Measurements from ENCODE around the gene EPHA1.
"Not testable (repeated sequence)": the region's sequence is repeated elsewhere in the genome, so short reads cannot be mapped to it uniquely, and the experiment has no call there.

The EPHA1 gene

DNA sequence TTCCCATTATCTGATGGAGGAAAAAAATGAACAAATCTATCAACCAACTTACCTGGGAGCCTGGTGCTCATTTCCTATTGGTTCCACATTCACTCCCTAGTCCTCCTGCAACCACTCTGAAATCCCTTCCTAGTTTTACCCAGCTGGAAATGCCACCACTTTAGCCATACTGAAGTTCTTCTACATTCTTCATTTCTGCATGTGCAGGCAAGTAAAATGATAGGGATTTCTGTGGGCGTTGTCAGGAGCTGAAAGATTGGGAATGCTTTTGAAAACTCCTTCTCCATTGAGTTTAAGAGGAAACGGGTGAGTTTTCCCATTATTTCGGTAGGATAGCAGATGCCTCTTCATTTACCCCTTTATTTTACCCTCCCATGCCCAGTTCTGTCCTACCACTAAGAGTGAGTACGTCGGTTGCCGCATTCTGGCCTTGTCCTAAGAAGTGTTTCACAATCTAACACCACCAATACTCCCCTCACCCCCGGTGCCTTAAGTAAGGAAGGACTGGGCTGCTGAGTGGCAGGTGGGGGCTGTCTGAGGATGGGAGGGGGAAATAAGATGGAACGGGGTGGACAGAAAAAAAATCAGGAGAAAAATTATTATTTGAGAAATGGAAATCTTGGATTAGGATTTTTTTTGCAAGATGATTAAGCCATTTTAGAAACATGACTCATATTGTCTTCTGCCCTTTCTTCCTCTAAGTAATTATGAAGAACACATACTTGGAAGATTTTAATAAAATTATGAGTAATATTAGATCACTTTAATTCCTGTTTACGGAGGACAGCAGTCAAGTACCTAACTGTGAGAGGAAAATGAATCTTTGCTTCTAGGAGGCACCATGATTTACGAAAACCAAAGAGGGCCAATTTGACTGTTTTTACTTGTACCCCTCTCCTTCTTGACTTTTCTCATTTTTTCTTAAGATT, 21.4 kb upstream of the EPHA1 start:
- Histone ChIP-seq H3K9ac (ENCODE audit: low read length) (no peak overlapping the region), H3K9me3 (ENCODE audit: low read length) (no peaks in the 10 kb centered on the region), H3K27ac (ENCODE audit: low read depth, low read length) (no peak overlapping the region), H3K4me3 (ENCODE audit: low read depth in 1 of 2, low read length in 2 of 2) (no peak overlapping the region), H3K4me1 (ENCODE audit: insufficient read depth, low read length) (no peaks in the 10 kb centered on the region), H3K36me3 (ENCODE audit: insufficient read depth, low read length) (no peaks in the 10 kb centered on the region), H3K27me3 (ENCODE audit: control insufficient read depth in 1 of 2, insufficient read depth in 2 of 2, low read length in 2 of 2) (no peaks in the 10 kb centered on the region)

DNA sequence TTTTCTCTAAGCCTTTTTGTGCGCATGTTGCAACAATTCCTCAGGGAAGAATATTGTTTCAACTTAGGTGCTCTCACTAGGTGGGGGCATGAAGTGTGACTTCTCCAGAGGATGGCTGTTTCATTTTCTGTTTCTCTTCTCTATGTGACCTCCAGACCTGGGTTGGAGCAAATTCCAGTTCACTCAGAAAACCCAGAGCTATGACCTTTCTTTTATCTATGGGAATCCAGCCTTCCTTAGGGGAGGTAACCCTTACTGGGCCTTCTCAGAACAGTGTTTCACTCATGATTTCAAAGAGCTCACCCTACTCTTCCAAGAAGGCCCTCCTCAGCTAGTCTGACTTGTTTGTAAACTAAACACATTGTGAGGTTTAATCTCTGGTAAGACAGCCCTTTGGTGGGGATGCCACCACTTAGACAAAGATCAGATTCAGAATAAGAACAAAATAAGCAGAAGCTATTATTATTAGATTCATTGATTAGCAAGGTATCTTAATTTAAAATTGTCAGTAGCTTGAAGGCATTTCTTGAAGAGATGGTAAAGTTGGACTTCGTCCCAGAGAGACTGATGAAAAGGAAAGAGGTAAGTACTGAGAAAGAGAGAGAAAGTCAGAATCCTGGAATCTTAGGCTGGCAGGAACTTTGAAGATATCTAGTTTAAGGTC, 18.0 kb upstream of the EPHA1 start:
- H3K27me3 ChIP-seq (ENCODE audit: control insufficient read depth in 1 of 2, insufficient read depth in 2 of 2, low read length in 2 of 2) = no peaks in the 10 kb centered on the region

DNA sequence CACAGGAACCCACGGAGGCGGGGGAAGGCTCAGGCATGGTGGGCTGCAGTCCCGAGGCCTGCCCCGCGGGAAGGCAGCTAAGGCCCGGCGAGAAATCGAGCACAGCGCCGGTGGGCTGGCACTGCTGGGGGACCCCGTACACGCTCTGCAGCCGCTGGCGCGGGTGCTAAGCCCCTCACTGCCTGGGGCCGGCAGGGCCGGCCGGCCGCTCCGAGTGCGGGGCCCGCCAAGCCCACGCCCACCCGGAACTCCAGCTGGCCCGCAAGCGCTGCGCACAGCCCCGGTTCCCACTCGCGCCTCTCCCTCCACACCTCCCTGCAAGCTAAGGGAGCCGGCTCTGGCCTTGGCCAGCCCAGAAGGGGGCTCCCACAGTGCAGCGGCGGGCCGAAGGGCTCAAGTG, 15.8 kb upstream of the EPHA1 start:
- H3K4me3 ChIP-seq (ENCODE audit: low read depth in 1 of 2, low read length in 2 of 2); H3K27ac ChIP-seq (ENCODE audit: low read depth, low read length); H3K36me3 ChIP-seq (ENCODE audit: insufficient read depth, low read length); H3K4me1 ChIP-seq (ENCODE audit: insufficient read depth, low read length); H3K9me3 ChIP-seq (ENCODE audit: low read length); H3K27me3 ChIP-seq (ENCODE audit: control insufficient read depth in 1 of 2, insufficient read depth in 2 of 2, low read length in 2 of 2); H3K9ac ChIP-seq (ENCODE audit: low read length): not testable (repeated sequence)

More for the DNA sequence above, 18.0 kb upstream of the EPHA1 start:
- no peak overlapping the region for H3K27ac ChIP-seq (ENCODE audit: low read depth, low read length)
- H3K4me3 ChIP-seq (ENCODE audit: low read depth in 1 of 2, low read length in 2 of 2) = no peak overlapping the region
- no peaks in the 10 kb centered on the region for H3K36me3 ChIP-seq (ENCODE audit: insufficient read depth, low read length)
- H3K9ac ChIP-seq (ENCODE audit: low read length) = no peak overlapping the region
- H3K9me3 ChIP-seq (ENCODE audit: low read length) = no peaks in the 10 kb centered on the region
- no peaks in the 10 kb centered on the region for H3K4me1 ChIP-seq (ENCODE audit: insufficient read depth, low read length)

DNA sequence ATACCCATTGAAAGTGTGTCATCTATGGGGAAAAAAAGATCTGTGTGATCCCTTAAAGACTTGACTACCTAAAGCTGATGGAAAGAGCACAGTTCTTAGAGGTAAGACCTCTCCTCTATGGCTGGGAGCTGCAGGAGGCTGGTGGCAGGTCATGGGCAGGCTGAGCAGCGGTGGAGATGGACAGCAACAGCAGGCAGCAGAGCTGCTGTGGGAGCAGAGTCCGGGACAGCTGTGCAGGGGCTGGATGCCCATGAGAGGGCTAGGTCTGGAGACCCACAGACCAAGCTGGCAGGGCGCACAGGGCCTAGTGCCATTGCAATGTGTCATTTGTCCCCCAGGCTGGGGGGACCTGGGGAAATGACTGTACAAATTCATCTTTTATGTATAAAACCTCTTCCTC, 13.4 kb upstream of the EPHA1 start:
- Histone ChIP-seq H3K4me3 (ENCODE audit: low read depth in 1 of 2, low read length in 2 of 2) (no peak overlapping the region), H3K27ac (ENCODE audit: low read depth, low read length) (no peak overlapping the region), H3K27me3 (ENCODE audit: control insufficient read depth in 1 of 2, insufficient read depth in 2 of 2, low read length in 2 of 2) (no peaks in the 10 kb centered on the region), H3K36me3 (ENCODE audit: insufficient read depth, low read length) (no peaks in the 10 kb centered on the region), H3K4me1 (ENCODE audit: insufficient read depth, low read length) (no peaks in the 10 kb centered on the region), H3K9me3 (ENCODE audit: low read length) (no peaks in the 10 kb centered on the region), H3K9ac (ENCODE audit: low read length) (no peak overlapping the region)

DNA sequence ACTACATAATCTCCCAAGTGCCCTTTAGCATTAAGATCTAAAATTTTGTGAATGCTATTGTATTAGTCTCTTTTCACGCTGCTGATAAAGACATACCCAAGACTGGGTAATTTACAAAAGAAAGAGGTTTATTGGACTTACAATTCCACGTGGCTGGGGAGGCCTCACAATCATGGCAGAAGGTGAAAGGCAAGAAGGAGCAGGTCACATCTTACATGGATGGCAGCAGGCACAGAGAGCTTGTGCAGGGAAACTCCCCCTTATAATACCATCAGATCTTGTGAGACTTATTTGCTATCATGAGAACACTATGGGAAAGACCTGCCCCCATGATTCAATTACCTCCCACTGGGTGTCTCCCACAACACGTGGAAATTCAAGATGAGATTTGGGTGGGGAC, 12.0 kb upstream of the EPHA1 start:
- not testable (repeated sequence) for H3K4me3 ChIP-seq (ENCODE audit: low read depth in 1 of 2, low read length in 2 of 2); H3K9ac ChIP-seq (ENCODE audit: low read length); H3K4me1 ChIP-seq (ENCODE audit: insufficient read depth, low read length); H3K36me3 ChIP-seq (ENCODE audit: insufficient read depth, low read length); H3K27ac ChIP-seq (ENCODE audit: low read depth, low read length); H3K27me3 ChIP-seq (ENCODE audit: control insufficient read depth in 1 of 2, insufficient read depth in 2 of 2, low read length in 2 of 2); H3K9me3 ChIP-seq (ENCODE audit: low read length)

DNA sequence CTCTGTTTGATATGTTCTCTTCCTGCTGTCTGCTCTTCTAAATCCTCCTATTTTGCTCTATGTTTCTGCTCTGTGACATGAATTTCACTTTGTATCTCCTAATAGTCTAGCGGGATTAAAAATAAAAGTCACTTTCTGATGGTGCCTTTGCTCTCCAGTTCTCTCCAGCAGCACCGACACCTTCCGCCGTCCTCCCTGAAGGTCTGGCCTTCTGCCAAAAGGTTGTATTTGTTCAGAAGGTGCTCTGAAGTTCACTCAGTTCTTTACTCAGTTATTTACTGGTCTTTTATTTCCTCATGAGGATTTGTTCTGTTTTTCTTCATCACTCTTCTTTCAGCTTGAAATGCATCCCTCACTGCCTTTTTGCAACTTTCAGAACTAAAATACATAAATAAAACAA, 11.2 kb upstream of the EPHA1 start:
- Histone ChIP-seq H3K9me3 (ENCODE audit: low read length) (no peaks in the 10 kb centered on the region), H3K36me3 (ENCODE audit: insufficient read depth, low read length) (no peaks in the 10 kb centered on the region), H3K9ac (ENCODE audit: low read length) (no peak overlapping the region), H3K4me1 (ENCODE audit: insufficient read depth, low read length) (peaks cover 8% of the 10 kb centered on the region), H3K27ac (ENCODE audit: low read depth, low read length) (no peak overlapping the region), H3K27me3 (ENCODE audit: control insufficient read depth in 1 of 2, insufficient read depth in 2 of 2, low read length in 2 of 2) (no peaks in the 10 kb centered on the region), H3K4me3 (ENCODE audit: low read depth in 1 of 2, low read length in 2 of 2) (no peak overlapping the region)

DNA sequence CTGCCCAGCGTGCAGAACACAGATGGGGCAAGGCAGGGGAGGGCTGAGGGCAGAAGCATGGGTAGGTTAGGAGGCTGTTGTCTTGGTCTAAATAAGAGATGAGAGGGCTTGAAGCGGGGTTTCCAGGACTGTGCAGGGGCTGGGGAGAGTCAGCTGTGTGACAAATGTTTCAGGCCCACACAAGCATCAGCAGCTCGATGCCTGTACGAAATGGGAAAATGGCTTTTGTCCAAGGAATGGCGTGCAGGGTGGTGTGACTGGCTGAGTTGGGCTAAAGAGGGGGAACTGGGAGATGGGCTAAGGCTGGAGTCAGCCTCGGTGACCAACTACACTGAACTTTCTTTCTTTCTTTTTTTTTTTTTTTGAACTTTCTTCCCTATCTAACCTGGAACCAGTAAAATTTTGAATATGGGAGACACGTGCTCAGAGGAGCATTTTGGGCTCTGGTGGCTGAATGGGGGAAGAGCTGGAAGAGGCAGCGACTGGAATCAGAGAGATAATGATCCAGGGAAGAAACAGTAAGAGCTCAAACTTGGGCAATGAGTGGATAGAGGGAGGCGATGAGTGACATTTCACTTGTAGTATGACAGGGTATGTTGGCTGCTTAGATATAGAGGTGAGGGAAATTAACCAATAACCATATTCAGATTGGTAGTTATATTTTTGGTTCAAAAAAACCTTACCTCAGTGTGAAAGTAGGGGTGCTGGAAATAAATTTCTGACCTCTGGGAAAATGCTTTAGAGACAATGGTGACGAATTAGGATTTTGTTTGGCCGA, 10.2 kb upstream of the EPHA1 start:
- Histone ChIP-seq H3K9me3 (ENCODE audit: low read length) (no peaks in the 10 kb centered on the region), H3K9ac (ENCODE audit: low read length) (no peak overlapping the region), H3K4me3 (ENCODE audit: low read depth in 1 of 2, low read length in 2 of 2) (no peak overlapping the region), H3K27me3 (ENCODE audit: control insufficient read depth in 1 of 2, insufficient read depth in 2 of 2, low read length in 2 of 2) (no peaks in the 10 kb centered on the region), H3K27ac (ENCODE audit: low read depth, low read length) (no peak overlapping the region), H3K36me3 (ENCODE audit: insufficient read depth, low read length) (no peaks in the 10 kb centered on the region), H3K4me1 (ENCODE audit: insufficient read depth, low read length) (peaks cover 8% of the 10 kb centered on the region)

DNA sequence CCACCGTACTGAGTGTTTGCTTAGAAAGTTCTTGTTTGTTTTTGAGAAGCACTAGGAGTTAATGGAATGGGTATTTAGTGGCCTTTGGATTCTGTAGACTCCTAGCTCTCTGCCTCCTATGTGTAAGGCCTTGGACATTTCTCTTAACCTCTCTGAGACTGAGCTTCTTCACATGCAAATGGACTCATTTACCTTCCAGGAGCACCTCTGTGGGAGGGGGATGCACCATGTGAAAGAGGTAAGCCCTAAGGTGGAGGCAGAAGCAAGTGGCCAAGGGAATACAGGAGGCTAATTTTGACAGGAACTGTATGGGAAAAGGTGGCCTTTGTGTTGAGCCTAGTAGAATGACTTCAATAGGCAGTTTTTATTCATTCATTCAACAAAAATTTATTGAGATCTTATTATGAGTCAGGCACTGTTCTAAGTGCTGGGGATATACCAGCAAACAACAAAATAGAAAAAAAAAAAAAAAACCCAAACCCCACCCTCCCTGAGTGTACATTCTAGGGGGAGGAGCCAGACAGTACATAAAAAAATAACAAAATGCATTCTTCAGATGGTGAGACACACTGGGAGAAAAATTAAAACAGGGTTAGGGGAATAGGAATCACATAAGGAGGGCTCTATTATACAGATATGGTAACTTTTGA, 9.2 kb upstream of the EPHA1 start:
- H3K27ac ChIP-seq (ENCODE audit: low read depth, low read length) = no peak overlapping the region

DNA sequence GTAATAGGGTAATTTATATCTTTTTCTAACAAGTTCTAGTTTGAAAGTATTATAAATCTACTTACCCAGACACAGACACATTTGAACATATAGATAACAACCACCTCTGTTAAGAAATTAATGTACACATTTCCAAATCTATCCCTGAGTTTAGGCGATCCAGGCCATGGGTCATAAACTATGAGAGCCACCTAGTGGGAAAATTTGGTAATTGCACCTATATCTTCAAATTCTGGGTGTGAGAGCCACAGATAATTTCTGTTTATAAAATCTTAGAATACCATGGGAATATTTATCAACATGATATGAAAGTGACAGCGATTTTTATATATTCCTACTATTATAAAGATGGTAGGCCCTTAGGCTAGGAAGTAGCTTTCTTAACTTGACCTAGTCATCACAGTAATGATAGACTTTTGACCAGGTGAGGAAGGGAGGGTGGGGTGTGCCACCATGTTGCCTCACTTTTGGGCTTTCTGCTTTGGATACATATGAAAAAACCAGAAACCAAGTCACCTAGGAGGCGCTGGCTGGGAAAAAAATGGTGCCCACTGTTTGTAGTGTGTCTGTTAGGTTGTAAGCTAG, 8.0 kb upstream of the EPHA1 start:
- Histone ChIP-seq H3K4me1 (ENCODE audit: insufficient read depth, low read length) (peaks cover 14% of the 10 kb centered on the region), H3K9me3 (ENCODE audit: low read length) (no peaks in the 10 kb centered on the region), H3K9ac (ENCODE audit: low read length) (no peak overlapping the region), H3K27me3 (ENCODE audit: control insufficient read depth in 1 of 2, insufficient read depth in 2 of 2, low read length in 2 of 2) (no peaks in the 10 kb centered on the region), H3K4me3 (ENCODE audit: low read depth in 1 of 2, low read length in 2 of 2) (no peak overlapping the region), H3K27ac (ENCODE audit: low read depth, low read length) (no peak overlapping the region), H3K36me3 (ENCODE audit: insufficient read depth, low read length) (no peaks in the 10 kb centered on the region)

More for the DNA sequence above, 9.2 kb upstream of the EPHA1 start:
- Histone ChIP-seq H3K4me3 (ENCODE audit: low read depth in 1 of 2, low read length in 2 of 2) (no peak overlapping the region), H3K36me3 (ENCODE audit: insufficient read depth, low read length) (no peaks in the 10 kb centered on the region), H3K27me3 (ENCODE audit: control insufficient read depth in 1 of 2, insufficient read depth in 2 of 2, low read length in 2 of 2) (no peaks in the 10 kb centered on the region), H3K9ac (ENCODE audit: low read length) (no peak overlapping the region), H3K9me3 (ENCODE audit: low read length) (no peaks in the 10 kb centered on the region), H3K4me1 (ENCODE audit: insufficient read depth, low read length) (peaks cover 8% of the 10 kb centered on the region)

DNA sequence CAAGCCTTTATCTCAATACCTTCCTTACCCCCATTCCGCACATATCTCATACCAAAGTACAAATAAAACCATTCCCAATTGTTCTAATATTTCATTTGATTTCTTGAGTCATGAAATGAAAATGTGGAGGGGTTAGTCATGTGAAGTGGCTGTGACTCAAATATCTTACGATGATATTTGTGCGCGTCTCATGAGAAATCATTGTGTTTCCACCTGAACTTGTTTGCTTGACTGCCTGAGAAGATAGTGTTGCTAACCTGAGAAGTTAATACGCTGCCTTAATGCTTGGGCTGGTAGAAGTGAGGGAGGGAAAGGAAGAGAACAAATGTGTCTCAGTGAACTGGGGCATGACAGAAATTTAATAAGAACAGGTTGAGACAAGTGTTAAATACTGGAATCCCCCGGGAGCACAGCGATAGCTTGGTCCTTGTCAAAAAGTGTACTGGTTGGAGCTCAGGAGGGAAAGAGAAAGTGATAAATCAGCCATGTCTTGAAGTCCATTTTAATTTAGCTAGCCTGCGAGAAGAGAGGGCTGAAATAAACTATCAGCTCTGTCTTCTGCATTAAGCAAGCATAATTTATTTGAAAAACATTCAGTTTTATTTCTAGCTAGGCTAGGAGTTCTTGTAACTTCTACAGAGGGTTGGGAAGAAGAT, 7.2 kb upstream of the EPHA1 start:
- H3K4me1 ChIP-seq (ENCODE audit: insufficient read depth, low read length) = peaks cover 21% of the 10 kb centered on the region
- no peak overlapping the region for H3K4me3 ChIP-seq (ENCODE audit: low read depth in 1 of 2, low read length in 2 of 2)
- H3K27ac ChIP-seq (ENCODE audit: low read depth, low read length) = no peak overlapping the region

More for the DNA sequence above, 7.2 kb upstream of the EPHA1 start:
- no peaks in the 10 kb centered on the region for H3K27me3 ChIP-seq (ENCODE audit: control insufficient read depth in 1 of 2, insufficient read depth in 2 of 2, low read length in 2 of 2)
- H3K36me3 ChIP-seq (ENCODE audit: insufficient read depth, low read length) = no peaks in the 10 kb centered on the region
- H3K9ac ChIP-seq (ENCODE audit: low read length) = no peak overlapping the region
- H3K9me3 ChIP-seq (ENCODE audit: low read length) = no peaks in the 10 kb centered on the region
